ENCODE measurements around the gene HAUS6.

GRCh38 chr9:19074836-19075235 is 27.9 kb downstream of the HAUS6 start:
- TF ChIP-seq, protein P1, sequence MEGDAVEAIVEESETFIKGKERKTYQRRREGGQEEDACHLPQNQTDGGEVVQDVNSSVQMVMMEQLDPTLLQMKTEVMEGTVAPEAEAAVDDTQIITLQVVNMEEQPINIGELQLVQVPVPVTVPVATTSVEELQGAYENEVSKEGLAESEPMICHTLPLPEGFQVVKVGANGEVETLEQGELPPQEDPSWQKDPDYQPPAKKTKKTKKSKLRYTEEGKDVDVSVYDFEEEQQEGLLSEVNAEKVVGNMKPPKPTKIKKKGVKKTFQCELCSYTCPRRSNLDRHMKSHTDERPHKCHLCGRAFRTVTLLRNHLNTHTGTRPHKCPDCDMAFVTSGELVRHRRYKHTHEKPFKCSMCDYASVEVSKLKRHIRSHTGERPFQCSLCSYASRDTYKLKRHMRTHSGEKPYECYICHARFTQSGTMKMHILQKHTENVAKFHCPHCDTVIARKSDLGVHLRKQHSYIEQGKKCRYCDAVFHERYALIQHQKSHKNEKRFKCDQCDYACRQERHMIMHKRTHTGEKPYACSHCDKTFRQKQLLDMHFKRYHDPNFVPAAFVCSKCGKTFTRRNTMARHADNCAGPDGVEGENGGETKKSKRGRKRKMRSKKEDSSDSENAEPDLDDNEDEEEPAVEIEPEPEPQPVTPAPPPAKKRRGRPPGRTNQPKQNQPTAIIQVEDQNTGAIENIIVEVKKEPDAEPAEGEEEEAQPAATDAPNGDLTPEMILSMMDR (IDR thresholded peaks at IDR 0.05; ENCODE audit: low read length) = no peak
- TF ChIP-seq EZH2phosphoT487 (IDR thresholded peaks at IDR 0.05; ENCODE audit: low read length) = no peak
- TF ChIP-seq EZH2 (optimal IDR thresholded peaks at IDR 0.05; ENCODE audit: low read depth, low read length) = no peak
